Ectodermal cell (in vitro differentiated cells): ENCODE results near the gene ALG11.

ENCODE experiments used
- H3K27ac ChIP-seq: 2 replicates; pipeline ENCODE4 v1.7.0; 2013; ENCODE audit warnings: mild to moderate bottlenecking, low read depth, low read length; ENCODE audit not compliant: insufficient read depth, poor library complexity, severe bottlenecking
- H3K27me3 ChIP-seq: 2 replicates; pipeline ENCODE4 v1.7.0; 2013; ENCODE audit warnings: mild to moderate bottlenecking, low read length; ENCODE audit not compliant: insufficient read depth, control insufficient read depth, poor library complexity, severe bottlenecking
- H3K36me3 ChIP-seq: one replicate; pipeline ENCODE4 v1.7.0; 2013; ENCODE audit warnings: low read length; ENCODE audit not compliant: control insufficient read depth, insufficient read depth
- H3K4me1 ChIP-seq: one replicate; pipeline ENCODE4 v1.7.0; 2013; ENCODE audit warnings: low read length; ENCODE audit not compliant: control insufficient read depth, insufficient read depth
- H3K4me3 ChIP-seq: 2 replicates; pipeline ENCODE4 v1.7.0; 2013; ENCODE audit warnings: low read depth, low read length, control low read depth; ENCODE audit not compliant: insufficient read depth
- H3K9me3 ChIP-seq: 2 replicates; pipeline ENCODE4 v1.7.0; 2013; ENCODE audit warnings: mild to moderate bottlenecking, low read length, moderate library complexity; ENCODE audit not compliant: control insufficient read depth
- WGBS, 2 experiments: methylation state at CpG; one replicate each; pipeline ENCODE4 v1.1.7; 2013; ENCODE audit warnings: missing lambda C conversion rate in 2 of 2; 5-methylcytosine and 5-hydroxymethylcytosine counted together

ALG11 gene

GRCh38 chr13:51997641-51998330, 14.4 kb upstream of the ALG11 start:
- Histone ChIP-seq H3K36me3 (no peaks in the 10 kb centered on the region), H3K9me3 (no peaks in the 10 kb centered on the region), H3K27ac (no peak overlapping the region), H3K4me1 (peaks cover 28% of the 10 kb centered on the region), H3K27me3 (no peaks in the 10 kb centered on the region), H3K4me3 (no peak overlapping the region)
- 70 to 72% methylated on average over 8 of the region's 8 CpGs for WGBS, 2 experiments

- Histone ChIP-seq H3K27me3 (no peaks in the 10 kb centered on the region), H3K4me1 (peaks cover 28% of the 10 kb centered on the region), H3K4me3 (no peak overlapping the region), H3K36me3 (no peaks in the 10 kb centered on the region), H3K9me3 (no peaks in the 10 kb centered on the region), H3K27ac (no peak overlapping the region)
- WGBS, 2 experiments = 56 to 62% methylated on average over 6 of the region's 6 CpGs
These were observed 13.3 kb upstream of the ALG11 start for GRCh38 chr13:51998723-51999509.

GRCh38 chr13:51999510-51999911, 12.7 kb upstream of the ALG11 start:
- Histone ChIP-seq H3K4me3 (no peak overlapping the region), H3K9me3 (no peaks in the 10 kb centered on the region), H3K36me3 (no peaks in the 10 kb centered on the region), H3K27ac (no peak overlapping the region), H3K27me3 (no peaks in the 10 kb centered on the region), H3K4me1 (peaks cover 28% of the 10 kb centered on the region)
- 93 to 95% methylated on average over 13 of the region's 13 CpGs for WGBS, 2 experiments

DNA sequence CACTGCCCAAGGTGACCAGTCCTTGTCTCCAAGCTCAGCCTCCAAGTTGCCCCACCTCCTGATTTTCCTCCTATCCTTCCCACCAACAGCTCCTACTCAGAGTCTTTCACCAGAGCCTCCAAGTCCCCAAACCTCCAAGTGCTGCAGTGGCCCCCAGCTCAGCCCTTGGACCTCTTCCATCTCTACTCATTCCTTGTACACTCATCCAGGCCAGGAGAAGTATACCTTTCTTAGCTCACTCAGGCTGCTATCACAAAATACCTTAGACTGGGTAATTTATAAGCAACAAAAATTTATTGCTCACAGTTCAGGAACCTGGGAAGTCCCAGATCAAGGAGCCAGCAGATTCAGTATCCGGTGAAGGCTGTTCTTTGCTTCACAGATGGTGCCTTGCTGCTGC, 12.3 kb upstream of the ALG11 start:
- Histone ChIP-seq H3K27me3 (no peaks in the 10 kb centered on the region), H3K4me3 (no peak overlapping the region), H3K4me1 (peaks cover 28% of the 10 kb centered on the region), H3K27ac (no peak overlapping the region), H3K36me3 (no peaks in the 10 kb centered on the region), H3K9me3 (no peaks in the 10 kb centered on the region)
- WGBS, 2 experiments = 86 to 90% methylated on average over 1 of the region's 1 CpG

DNA sequence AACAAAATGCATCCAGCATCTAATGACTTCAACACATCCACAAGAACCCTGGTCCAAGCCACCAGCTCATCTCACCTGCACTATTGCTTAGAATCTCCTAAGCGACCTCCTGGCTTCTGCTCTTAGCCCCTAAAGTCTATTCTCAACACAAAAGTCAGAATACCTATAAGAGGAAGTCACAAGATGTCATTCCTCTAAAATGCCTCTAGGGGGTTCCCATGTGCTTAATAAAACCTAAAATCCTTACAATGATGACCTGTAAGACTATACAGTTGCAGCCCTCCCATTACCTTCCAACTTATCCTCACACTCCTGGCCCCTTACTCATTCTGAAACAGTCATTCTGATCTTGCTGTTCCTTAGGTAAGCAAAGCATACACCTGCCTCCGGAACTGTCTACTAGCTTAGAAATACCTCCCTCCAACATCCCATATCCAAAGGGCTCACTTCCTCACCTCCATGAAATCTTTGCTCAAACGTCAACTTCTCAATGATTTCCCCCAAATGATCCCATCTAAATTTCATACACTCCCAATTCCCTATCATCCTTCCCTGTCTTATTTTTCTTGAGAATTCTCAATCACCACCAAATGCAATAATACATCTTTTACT, 11.0 kb upstream of the ALG11 start:
- peaks cover 16% of the 10 kb centered on the region for H3K4me1 ChIP-seq
- 74 to 83% methylated on average over 3 of the region's 3 CpGs for WGBS, 2 experiments

DNA sequence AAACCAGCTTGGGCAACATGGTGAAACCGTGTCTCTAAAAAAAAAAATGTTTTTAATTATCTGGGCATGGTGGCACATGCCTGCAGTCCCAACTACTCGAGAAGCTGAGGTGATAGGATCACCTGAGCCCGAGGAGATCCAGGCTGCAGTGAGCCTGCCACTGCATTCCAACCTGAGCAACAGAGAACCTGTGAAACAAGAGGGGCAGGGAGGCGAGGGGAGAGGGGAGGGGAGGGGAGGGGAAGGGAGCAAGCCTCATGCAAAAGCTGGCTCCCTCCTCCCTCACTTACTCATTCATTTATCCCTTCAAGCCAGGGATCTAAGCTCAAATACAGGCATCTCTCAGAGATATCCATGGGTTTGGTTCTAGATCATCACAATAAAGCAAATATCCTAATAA, 9.8 kb upstream of the ALG11 start:
- no peaks in the 10 kb centered on the region for H3K9me3 ChIP-seq
- no peaks in the 10 kb centered on the region for H3K36me3 ChIP-seq
- WGBS, 2 experiments = 70 to 71% methylated on average over 3 of the region's 4 CpGs
- no peak overlapping the region for H3K27ac ChIP-seq
- peaks cover 14% of the 10 kb centered on the region for H3K4me1 ChIP-seq
- H3K4me3 ChIP-seq = no peak overlapping the region
- H3K27me3 ChIP-seq = no peaks in the 10 kb centered on the region

More for the DNA sequence above, 11.0 kb upstream of the ALG11 start:
- Histone ChIP-seq H3K27ac (no peak overlapping the region), H3K27me3 (no peaks in the 10 kb centered on the region), H3K36me3 (no peaks in the 10 kb centered on the region), H3K9me3 (no peaks in the 10 kb centered on the region), H3K4me3 (no peak overlapping the region)

DNA sequence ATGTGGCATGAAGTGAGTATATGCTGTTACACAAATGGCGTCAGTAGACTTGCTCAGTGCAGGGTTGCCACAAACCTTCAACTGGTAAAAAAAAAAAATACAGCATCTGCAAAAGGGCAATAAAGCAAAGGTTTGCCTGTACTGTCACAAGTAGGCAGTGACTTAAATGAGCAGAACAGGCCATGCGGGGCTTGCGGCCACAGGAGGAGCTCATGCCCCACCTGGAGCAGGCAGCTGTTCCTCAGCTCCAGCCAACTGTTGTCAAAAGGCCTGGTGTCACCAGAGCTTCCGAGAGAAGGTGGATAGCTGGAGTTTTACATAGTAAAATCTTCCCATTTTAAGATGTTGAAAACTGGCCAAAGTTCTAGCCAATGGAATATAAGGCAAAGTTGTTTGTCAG, 8.7 kb upstream of the ALG11 start:
- Histone ChIP-seq H3K4me3 (no peak overlapping the region), H3K27me3 (no peaks in the 10 kb centered on the region), H3K9me3 (no peaks in the 10 kb centered on the region), H3K27ac (no peak overlapping the region), H3K4me1 (peaks cover 7% of the 10 kb centered on the region), H3K36me3 (no peaks in the 10 kb centered on the region)
- WGBS, 2 experiments = 84 to 90% methylated on average over 4 of the region's 4 CpGs

DNA sequence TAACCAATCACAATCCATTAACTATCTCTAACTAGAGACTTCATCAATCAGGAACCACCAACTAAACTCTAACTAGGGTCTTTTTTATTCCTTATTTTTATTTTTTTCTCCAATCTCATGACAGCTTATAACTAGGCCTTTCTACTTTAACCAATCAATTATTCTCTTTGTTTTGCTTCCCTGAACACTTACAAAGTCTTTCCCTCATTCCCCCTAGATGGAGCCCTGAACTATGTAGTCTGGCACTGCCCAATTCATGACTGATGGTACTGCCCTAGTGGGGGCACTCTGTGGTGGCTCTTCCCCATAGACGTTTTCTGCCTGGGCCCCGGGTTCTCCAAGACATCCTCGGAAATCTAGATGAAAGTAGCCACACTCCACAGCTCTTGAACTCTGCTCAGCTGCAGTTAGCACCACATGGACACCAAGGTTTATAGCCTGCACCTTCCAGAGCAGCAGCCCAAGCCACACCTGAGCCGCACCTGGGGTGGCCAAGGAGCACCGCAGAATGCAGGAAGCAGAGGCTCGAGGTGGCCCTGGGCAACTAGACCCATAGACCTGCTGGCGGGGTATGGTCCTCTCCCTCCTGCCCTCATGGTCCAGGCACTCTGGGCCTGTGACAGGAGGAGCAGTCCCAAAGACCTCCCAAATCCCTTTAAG, 7.6 kb upstream of the ALG11 start:
- Histone ChIP-seq H3K27ac (no peak overlapping the region), H3K4me3 (no peak overlapping the region), H3K36me3 (no peaks in the 10 kb centered on the region), H3K9me3 (no peaks in the 10 kb centered on the region), H3K27me3 (peaks cover 4% of the 10 kb centered on the region), H3K4me1 (no peaks in the 10 kb centered on the region)
- WGBS, 2 experiments = 92 to 94% methylated on average over 7 of the region's 7 CpGs

DNA sequence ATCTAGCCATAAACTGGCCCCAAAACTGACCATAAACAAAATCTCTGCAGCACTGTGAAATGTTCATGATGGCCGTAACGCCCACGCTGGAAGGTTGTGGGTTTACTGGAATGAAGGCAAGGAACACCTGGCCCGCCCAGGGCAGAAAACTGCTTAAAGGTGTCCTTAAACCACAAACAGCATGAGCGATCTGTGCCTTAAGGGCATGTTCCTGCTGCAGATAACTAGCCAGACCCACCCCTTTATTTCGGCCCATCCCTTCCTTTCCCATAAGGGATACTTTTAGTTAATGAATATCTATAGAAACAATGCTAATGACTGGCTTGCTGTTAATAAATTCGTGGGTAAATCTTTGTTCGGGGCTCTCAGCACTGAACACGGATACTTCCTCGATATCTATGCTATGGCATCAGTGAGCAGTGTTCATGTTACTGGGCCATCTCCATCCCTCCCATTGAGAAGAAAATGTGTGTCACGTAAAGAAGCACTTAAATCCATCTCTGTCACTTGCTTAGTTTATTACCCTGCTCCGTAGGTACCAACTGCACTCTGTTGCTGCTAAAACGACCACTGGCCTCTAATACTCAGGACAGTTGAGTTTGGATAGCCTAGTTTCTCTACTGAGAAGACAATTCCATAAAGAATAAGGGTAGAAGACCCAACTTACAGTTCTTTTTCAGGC, 6.2 kb upstream of the ALG11 start:
- H3K4me3 ChIP-seq = no peak overlapping the region
- peaks cover 17% of the 10 kb centered on the region for H3K27me3 ChIP-seq
- H3K27ac ChIP-seq = no peak overlapping the region
- H3K9me3 ChIP-seq = no peaks in the 10 kb centered on the region
- no peaks in the 10 kb centered on the region for H3K4me1 ChIP-seq
- H3K36me3 ChIP-seq = no peaks in the 10 kb centered on the region
- WGBS, 2 experiments = 94 to 95% methylated on average over 12 to 13 of the region's 13 CpGs
